Measurements from ENCODE around the gene SIKE1.
"Not testable (repeated sequence)": the region's sequence is repeated elsewhere in the genome, so short reads cannot be mapped to it uniquely, and the experiment has no call there.

The SIKE1 gene

DNA sequence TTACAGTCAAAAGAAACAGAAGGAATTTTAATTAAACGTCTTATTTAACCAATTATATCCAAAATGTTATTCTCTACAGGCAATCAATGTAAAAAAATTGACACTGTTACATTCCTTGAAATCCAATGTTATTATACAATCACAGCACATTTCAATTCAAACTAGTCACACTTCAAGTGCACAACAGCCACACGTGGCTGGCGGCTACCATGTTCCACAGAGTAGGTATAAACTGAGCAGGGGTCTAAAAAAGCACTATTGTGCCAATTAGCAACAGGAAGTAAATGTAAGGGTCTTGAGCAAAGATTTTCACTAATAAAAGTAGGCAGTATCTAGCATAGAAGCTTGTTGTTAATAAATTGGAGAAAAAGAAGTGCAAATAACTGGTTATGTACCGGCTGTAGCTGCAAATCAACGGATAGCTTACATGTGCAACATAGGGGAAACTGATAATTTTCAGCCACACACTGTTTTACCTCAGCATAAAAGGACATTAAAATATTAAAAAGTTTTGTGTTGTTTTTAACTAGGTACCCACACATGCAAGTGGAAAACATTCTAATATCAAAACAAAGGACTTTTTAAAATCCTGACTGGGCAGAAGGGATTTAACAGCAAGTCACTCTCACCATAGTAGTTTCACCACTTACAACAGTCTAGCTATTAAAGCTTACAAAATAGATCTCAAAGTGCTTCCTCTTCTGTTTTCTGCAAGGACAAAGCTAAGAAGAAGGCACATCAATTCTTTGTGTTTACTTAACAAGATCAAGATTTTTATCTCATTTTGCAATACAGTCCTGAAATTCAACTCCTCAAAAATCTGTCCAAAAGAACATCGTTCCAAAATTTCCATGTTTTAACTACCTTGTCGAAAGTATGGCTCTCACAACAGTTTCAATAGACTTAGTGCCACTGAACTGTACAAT, 25.2 kb downstream of the SIKE1 start:
- DNase-seq, result no peak

DNA sequence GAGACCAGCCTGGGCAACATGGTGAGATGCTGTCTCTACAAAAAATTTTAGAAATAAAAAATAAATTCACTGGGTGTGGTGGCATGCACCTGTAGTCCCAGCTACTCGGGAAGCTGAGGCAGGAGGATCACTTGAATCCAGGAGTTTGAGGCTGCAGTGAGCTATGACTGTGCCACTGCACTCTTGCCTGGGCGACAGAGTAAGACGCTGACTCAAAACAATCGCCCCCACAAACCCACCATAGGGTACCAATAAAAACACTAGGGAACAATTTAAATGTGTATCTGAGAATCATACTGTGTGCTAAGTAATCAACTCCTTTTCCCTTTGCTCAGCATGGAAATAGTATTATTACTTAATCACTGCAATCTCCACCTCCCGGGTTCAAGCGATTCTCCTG, 26.8 kb downstream of the SIKE1 start:
- not testable (repeated sequence) for DNase-seq

DNA sequence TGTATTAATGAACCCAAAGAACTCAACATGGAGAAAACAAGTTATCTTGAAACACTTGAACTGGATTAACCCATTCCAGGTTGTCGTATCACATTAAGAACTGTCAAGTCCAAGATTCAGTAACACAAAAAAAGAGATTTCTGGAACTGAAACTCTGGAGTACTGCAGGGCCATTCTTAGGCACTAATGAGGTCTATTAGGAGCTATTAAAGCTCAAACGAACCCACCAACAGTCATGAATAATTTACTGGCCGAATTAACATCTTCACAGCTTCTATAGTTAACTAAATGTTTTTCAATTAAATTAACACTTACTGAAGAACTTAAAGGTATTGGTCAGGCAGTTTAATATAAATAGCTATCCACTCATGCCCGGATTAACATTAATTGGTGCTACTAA, 27.3 kb downstream of the SIKE1 start:
- no peak for DNase-seq

DNA sequence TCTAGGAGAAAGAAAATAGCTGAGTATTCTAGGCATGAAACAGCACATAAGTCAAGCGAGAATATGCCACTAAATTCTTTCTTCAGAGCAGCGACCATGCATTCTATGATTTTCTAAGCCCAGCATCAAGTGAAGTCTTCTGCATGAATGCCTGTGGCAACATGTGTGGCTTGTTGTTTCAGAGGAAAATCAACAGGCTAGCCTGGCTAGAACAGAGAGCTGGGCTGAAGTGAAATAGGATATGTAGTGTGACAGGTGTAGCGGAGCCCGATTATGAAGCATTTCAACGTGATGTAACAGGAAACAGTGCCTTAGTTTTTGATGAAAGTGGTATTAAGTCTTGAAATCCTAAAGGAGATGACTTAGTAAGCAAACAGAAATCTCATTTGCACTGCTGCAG, 29.7 kb downstream of the SIKE1 start:
- DNase-seq, result no peak

DNA sequence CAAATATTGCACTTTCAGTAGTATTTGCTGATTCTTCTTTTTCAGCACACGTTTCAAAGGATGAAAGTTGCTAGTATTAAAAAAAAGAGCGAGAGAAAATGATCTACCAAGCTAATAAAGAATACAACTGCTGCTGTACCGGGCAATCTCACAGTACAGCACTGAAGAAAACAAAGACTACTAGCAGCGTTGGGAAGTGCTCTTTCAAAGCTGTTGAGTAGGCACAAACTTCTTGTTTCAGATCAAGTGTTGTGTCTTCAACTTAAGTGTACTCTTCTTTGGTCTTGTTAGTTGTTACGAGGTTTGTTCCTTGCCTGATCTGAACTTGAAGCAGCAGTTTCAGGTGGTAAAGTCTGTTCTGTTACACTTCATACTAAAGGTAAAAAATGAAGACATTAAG, 30.6 kb downstream of the SIKE1 start:
- DNase-seq, result no peak

DNA sequence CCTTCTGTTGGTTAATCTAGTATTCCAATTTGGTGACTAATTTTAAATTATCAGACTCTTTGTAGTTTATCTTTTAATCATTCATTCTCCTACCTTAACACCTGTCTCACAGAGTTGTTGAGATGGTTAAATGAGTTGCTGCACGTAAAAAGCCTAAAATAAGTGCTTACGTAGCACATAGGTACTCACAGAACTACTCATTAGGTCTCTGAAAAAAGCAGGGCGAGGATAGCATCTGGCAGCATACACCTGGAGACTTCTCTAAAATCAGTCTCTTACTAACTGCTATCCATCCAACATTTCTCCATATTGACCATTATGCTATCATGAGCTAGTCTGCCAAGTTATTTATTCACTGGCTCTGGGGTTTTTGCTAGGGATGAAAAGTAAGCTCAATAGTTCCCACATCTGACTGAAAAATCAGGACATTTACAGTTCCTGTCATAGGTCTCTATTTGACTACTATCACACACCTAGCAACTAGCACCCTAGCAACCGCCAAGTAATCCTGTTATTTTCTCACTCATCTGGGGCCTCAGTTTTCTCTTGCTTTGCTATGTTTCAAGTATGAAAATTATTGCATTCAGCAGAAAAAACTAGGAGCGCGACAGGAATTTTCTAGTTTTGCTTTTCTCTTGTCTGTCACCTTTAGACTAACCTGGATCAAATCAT, 33.9 kb downstream of the SIKE1 start:
- DNase-seq, result no peak

DNA sequence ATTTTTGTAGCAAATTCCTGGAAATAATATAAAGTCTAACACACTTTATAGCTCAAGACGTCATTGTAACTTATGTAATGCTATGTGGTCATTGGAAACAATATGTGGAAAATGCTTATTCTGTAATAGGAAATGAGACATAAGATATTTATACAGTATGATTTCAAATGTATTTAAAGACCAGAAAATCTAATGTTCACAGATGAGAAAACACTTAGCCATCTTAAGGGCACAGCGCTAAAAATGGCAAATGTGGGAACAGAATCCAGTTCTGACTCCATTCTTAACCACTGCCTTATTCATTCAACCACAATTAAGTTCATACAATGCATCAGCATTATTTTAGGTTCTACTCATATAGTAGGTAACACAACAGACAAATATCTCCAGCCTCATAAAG, 35.2 kb downstream of the SIKE1 start:
- no peak for DNase-seq

DNA sequence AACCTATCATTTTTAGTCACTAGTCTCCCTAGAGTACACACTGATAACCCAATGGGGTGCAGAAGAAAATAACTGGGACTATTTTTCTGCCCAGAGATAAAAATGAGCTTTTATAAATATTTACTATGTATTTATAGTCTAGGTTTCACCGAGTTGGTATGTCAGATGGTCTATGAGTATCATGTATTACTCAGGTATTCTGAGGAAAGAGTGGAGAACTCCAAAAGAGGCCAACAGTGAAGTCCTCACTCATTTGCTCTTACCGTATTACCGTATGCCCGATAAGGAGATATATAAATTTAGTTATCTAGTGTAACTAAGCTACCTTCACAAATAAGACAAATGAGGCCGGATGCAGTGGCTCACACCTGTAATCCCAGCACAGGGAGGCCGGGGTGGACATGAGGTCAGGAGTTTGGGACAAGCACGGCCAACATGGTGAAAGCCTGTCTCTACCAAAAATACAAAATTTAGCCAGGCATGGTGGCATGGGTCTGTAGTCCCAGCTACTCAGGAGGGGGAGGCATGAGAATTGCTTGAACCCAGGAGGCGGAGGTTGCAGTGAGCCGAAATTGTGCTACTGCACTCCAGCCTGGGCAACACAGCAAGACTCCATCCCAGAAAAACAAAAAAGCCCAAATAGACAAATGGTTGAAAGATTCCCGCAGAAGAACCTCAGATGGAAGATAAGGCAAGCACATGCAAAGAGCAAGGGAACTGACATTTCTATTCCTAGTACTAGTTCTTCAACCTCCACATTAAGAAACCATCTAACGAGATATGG, 38.3 kb downstream of the SIKE1 start:
- DNase-seq, result no peak

DNA sequence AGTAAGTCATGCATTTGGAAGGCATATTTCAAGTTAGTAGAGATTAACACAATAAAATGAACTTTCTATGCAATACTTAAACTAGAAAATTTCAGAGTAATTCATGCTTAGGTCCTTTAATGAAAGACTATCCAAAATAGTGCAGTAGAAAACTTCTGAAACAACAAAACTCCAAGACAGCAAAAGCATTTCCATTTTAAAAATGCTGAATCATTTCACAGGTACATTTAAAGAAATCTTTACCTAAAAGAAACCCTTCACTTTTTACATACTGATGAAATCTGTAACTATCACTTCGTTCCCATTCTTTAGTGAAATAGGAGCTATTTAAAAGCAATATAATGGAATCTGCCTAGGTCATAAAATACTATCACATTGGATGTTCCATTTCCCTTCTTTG, 40.2 kb downstream of the SIKE1 start:
- no peak for DNase-seq

DNA sequence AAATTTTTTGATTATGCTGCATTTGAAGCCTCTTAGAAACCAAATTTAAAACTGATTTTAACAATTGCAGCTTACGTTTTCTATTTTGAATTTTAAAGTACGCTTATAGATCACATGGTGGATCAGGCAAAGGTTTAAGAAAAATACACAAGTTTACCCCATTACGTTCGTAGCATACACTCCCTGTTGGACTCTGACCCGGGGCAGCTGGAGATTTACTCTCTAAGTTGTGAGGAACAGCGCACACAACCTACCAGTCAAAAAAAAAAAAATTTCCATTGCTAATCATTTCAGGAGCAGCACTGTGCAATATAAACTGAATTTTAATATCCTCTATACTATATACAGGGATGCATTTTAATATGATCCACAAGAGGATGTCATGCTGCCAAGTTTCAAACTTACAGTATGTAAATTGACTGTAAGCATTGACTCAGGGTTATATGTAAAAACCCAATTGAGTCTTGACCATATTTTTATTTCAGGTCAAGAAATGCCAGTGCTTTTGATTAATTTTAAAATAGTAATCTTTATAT, 43.1 kb downstream of the SIKE1 start:
- no peak for DNase-seq

DNA sequence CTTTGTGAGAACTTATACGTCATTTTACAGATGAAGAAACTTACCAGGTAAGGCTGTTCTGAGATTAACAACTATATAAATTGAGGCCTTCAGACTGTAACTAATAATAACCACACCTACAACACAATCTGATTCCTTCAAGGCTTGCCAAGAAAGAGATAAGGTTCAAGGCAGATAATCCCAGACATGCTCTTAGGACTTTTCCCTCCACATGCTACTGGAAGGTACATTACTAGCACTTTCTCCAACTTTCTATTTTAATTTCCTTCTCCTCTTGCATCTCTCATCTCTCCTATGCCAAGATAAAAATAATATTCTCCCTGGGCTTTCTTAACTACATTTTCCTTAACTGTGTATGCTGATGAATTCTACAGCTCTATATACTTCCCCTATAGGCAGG, 45.0 kb downstream of the SIKE1 start:
- no peak for DNase-seq

DNA sequence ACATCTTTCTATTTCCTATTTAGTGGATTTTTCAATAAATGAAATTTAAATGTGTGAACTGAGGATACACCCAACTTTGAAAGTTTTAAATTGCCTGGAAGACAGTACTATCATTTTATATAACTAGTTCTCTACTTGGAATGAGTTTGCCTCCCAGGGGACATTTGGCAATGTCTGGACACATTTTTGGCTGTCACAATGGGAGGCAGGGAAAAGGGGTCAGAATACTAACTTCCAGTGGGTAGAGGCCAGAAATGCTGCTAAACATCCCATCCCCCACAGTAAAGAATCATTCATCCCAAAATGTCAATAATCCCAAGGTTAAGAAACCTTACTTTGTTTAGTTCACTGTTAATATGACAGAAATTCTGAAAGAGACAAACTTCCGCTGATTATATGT, 50.7 kb downstream of the SIKE1 start:
- no peak for DNase-seq

DNA sequence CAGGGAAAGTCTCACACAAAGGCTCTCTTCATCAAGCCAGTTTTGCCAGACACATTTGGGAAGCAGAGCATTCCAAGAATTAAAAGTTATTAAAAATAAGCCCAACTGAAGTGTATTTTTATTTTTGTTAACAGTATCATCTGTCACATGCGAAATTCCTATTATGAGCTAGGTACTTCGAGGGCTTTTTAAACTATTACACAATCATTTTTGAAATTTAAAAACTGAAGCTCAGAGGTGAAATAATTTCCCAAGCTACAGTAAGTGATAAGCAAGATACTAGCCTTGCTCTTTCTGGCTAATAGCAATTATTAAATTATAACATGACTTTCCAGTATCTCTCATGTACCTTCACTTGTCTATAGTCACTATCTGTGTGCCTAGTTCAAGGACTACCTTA, 51.9 kb downstream of the SIKE1 start:
- DNase-seq, result no peak

DNA sequence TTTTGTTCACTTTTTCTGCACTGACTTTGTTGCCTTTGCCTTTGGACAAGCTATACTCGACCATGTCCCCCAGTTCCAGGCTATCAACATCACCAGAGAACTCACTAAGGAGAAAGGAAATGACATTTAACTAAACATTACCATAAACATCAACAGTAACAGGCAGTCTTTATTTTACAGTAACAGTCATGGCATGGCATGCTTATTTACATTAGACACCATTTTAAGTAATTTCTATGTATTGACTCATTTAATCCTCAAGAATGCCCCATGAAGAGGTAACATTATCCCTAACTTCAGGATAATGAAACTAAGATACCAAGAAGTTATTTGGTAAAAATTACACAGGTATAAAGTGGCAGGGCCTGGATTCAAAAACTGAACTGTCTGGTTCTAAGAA, 55.3 kb downstream of the SIKE1 start:
- no peak for DNase-seq

DNA sequence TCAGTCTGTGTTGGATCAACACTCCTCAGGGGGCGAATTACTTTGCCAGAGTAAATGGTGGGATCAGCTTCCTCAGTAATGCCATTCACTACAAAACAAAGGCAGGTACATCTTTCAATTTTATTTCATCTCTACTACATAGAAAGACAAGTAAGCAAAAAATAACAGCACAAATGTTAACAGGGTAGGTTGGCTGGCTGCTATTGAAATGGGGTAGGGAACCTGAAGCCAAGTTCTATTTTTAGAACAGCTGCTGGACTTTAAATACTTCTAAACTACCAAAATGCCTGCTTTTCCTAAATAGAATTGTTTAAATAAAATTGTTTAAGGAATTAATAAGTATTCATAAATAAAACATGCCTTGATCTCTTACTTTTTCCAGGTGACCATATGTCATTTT, 56.6 kb downstream of the SIKE1 start:
- DNase-seq, result no peak

DNA sequence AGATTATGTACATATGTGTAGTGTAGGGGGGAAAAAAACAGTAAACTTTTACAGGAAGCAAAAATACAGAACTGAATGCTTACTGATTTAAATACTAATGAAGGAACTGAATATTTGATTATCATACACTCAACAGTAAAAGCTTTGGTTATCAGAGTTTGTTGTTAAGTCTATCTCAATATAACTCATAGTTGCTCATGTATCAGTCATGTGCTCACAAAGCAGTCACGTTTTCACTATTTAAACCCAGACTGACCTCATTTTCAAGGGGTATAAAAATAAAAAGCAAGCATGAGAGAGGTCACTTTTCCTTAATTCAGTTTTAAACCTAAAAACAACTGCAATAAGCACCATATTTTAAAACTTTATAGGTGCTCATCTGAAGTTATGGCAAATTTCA, 57.0 kb downstream of the SIKE1 start:
- DNase-seq, result no peak

DNA sequence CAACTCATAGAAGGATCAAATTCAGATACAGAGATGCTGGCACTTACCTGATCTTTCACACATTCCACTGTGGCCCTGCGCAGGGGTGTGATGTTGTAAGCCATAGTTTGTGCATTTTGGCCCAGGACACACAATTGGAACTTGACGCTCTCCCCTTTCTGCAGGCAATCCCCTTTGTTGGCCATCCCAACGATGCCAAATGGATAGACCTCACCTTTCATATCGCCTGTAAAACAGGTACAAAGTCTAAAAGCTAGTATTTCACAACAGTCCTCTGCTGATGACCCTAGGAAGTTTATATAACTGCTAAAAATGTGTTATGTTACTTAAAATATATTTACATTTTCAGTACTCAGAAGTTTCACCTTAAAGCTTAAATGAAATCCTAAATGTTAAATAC, 60.0 kb downstream of the SIKE1 start:
- no peak for DNase-seq

All from NCI-H2227 treated with DMSO at 0.1 percent for 48 hours (cell line).